Activated CD4-positive, alpha-beta T cell treated with anti-CD3 and anti-CD28 coated beads for 1 hour (primary cell): Measurements from ENCODE around the gene HSPB1.
"Not testable (repeated sequence)": the region's sequence is repeated elsewhere in the genome, so short reads cannot be mapped to it uniquely, and the experiment has no call there.

Source experiments
- DNase-seq: peaks from one replicate; pipeline ENCODE4 v3.0.0-alpha.2; 2020

HSPB1 gene

DNA sequence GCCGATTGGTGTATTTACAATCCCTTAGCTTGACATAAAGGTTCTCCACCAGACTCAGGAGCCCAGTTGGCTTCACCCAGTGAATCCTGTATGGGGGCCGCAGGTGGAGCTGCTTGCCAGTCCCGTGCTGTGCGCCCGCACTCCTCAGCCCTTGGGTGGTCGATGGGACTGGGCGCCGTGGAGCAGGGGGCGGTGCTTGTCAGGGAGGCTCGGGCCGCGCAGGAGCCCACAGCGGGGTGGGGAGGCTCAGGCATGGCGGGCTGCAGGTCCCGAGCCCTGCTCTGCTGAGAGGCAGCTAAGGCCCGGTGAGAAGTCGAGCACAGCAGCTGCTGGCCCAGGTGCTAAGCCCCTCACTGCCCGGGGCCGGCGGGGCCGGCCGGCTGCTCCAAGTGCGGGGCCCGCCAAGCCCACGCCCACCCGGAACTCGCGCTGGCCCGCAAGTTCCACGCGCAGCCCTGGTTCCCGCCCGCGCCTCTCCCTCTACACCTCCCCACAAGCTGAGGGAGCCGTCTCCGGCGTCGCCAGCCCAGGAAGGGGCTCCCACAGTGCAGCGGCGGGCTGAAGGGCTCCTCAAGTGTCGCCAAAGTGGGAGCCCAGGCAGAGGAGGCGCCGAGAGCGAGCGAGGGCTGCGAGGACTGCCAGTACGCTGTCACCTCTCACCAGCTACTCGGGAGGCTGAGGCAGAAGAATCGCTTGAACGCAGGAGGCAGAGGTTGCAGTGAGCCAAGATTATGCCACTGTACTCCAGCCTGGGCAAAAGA is 7.0 kb downstream of the HSPB1 start:
- not testable (repeated sequence) for DNase-seq

- DNase-seq = no peak
Observed at GRCh38 chr7:76310102-76310957, 7.9 kb downstream of the HSPB1 start.

GRCh38 chr7:76311838-76312237 is 9.4 kb downstream of the HSPB1 start:
- not testable (repeated sequence) for DNase-seq

DNA sequence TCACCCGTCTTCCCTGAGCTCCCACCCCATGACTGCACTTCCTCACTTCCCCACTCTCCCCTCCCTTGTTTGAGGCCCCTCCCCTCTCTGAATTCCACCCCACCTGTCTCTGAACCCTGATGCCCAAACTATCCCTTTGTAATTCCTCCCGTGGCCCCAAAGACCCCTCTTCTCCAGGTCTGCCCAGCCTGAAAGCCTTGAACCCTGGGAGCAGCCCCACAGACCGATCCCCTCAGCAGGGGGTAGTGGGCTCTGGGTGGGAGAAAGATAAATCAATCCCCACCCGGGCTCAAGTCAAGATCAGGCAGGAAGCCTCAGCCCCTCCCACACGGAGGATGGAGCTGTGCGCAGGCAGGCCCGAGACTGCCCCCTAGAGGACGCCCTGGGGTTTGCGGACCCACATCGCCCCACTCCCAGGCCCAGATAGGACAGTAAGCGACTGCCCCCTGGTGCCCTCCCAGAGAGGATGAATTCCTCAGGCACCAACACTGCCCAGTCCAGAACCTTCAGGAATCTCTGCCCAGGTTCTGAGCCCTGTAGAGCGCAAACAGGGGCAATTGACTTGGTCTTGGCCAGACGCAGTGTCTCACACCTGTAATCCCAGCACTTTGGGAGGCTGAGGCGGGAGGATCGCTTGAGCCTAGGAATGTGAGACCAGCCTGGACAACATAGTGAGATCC is 11.7 kb downstream of the HSPB1 start:
- peak; percentile 93 for DNase-seq

- not testable (repeated sequence) for DNase-seq
Observed at GRCh38 chr7:76314740-76315139, 12.3 kb downstream of the HSPB1 start.

DNA sequence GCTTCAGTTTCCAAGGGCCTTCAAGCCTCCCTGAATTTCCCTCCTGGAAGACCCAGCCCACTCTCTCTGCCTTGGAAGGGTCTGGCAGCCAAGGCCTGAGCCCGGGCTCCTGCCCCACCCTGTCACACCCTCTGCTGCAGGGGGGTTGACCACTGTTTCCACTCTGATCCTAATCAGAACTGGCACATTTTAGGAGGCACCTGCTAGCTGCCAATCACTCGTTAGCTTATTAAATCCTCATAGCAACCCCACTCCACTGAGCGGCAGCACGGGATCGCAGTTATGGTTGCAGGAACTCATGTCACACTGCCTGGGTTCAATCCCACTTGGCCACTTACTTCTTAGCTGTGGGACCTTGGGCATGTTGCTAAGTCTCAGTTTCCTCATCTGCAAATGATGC is 12.9 kb downstream of the HSPB1 start:
- no peak for DNase-seq

GRCh38 chr7:76316984-76317781 is 14.7 kb downstream of the HSPB1 start:
- no peak for DNase-seq

DNA sequence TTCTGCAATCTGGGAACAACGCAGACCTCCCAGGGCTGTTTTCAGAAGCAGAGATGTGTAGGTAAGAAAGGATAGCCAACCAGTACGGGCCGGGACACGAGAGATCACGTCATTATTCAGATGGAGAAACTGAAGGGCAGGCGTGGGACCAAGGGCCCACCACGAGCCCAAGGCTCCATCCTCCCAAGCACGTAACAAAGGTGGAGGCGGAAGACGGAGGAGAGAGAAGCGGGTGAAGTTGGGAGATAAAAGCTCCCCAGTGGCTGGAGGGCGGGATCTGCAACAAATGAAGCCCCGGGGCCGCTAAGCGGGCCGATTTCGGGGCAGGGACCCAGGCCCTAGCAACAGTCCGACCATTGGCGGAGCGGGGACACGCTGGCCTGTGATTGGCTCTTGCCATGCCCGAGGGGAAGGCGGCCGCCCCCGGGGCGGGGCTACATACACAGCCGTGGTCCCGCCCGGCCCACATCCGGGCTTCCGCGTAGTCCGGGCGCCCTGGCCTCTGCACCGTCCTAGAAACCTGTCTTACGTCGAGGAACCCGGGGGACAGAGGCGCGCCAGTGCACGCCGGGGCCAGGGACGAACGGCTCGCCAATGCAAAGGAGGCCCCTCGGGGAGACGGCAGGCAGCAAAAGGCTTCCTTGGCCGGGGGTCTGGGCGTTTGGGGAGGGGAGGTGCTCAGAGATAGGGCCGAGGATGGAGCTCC is 15.5 kb downstream of the HSPB1 start:
- peak; percentile 89 for DNase-seq

DNA sequence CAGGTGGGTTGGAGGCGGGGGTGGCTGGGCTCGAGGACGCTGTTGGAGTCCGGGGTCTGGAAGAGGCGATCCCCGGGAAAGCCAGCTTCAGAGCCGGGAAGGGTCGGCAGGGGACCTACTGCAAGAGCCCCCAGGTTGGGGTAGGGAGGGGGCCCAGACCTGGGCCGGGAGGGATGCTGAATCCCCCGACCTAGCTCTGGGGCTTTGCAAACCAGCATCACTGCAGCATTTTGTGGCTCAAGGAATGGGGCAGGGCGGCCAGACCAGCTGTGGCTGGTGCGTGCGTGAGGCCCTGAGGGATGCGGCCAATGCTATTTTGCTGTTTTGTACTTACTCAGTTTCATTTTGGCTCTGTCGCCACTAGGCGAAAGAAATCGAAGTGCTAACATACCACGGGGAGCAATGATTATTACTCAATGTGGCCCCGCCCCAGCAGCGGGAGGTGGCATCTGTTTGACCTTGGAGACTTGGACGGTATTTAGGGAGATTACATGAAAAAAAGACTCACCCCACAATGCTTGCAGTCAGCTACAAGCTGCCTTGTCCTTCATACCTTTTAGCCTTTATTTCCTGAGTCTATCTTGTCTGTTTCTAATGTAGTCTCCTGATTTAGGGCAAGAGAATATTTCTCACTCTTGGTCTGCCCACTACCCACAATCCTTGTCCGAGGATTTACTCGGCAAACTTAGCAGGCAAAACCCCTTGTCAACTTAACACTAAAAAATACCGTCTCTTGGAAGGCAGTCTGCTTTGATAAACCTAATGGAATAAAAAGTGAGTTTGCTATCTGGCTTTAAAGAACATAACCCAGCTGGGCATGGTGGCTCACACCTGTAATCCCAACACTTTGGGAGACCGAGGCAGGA is 16.2 kb downstream of the HSPB1 start:
- DNase-seq = peak; percentile 46

GRCh38 chr7:76325092-76325491 is 22.6 kb downstream of the HSPB1 start:
- no peak for DNase-seq

- DNase-seq = no peak
Observed at GRCh38 chr7:76325811-76326210, 23.3 kb downstream of the HSPB1 start.

- DNase-seq = no peak
Observed at GRCh38 chr7:76326646-76327233, 24.3 kb downstream of the HSPB1 start.

GRCh38 chr7:76327610-76328009 is 25.1 kb downstream of the HSPB1 start:
- DNase-seq = no peak

DNA sequence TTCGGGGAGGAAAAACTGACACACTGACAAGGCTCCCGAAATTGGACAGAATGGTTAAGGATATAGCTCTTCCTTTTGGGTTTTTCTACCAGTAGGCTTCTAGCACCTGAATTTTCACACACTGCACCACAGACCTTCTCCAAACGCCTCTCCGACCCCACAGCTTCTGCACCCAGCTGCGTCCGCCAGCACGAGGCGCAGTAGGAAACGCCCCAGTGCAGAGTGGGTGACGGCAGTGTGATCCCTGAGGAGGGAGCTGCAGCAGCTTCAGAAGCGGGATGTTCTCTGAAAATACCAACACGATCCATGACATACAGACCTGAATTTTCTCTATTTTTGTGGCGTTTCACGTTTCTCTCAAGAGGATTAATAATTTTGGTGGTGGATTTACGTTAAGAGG is 25.9 kb downstream of the HSPB1 start:
- no peak for DNase-seq

DNA sequence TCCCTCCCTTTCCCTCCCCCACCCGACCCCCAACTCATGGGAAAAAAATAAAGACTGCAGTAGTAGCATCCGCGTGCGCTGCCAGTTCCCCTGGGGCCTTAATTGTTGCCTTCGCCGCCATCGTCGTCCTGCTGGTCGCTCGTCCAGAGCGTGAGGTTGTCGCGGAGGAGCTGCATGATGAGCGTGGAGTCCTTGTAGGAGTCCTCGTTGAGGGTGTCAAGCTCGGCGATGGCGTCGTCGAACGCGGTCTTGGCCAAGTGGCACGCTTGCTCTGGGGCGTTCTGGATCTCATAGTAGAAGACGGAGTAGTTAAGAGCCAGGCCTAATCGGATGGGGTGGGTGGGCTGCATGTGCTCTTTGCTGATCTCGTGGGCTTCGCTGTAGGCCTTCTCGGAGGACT is 27.0 kb downstream of the HSPB1 start:
- DNase-seq = no peak

- DNase-seq = no peak
Observed at GRCh38 chr7:76330261-76330660, 27.8 kb downstream of the HSPB1 start.

GRCh38 chr7:76330673-76331072 is 28.2 kb downstream of the HSPB1 start:
- no peak for DNase-seq

DNA sequence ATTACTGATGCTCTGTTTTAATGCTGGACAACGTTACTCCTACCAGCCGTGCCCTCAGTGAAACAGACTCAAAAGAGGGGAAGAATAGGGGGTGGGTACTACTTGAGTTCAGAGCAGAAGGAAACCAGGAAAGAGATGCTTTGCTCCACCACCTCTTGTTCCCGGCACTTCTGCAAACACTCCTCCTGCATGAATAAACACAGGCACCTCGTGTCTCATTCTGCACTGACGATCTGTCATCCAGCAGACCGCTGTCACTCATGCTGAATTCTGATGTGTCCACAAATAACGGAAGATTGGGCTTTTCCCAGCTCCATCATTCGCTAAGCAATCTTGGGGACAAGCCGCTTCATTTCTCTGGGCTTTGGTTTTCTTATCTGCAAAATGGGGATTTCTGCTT is 29.6 kb downstream of the HSPB1 start:
- DNase-seq = no peak

DNA sequence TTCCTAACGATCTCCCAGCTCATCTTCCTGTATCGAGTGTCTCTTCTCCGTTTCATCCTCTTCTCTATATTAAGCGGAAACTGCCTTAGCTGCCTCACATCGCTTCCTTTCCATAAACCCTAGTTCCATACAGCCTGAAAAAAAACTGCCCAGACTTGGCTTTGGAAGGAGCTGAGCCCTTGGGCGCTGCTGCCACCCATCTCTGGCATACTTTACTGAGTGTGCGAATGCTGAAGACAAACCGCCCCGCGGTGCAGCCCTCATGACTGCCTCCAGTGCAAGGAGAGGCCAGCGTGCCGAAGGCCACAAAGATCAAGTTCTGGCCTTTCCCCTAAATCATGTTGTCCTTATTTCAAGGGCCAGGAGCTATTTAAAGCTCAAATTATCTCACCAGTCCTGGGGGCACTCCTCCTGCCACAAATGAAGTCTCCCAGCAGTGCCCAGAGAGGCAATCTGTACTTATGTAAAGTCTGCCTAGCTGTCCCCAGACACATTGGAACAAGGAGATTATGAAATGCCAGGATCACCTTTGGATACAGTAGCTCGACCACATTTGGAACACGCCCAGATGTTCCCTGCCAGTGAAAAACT is 31.1 kb downstream of the HSPB1 start:
- DNase-seq = no peak

GRCh38 chr7:76334320-76334967 is 32.0 kb downstream of the HSPB1 start:
- no peak for DNase-seq
